ENCODE measurements around the gene CALML3.

CALML3 gene

DNA sequence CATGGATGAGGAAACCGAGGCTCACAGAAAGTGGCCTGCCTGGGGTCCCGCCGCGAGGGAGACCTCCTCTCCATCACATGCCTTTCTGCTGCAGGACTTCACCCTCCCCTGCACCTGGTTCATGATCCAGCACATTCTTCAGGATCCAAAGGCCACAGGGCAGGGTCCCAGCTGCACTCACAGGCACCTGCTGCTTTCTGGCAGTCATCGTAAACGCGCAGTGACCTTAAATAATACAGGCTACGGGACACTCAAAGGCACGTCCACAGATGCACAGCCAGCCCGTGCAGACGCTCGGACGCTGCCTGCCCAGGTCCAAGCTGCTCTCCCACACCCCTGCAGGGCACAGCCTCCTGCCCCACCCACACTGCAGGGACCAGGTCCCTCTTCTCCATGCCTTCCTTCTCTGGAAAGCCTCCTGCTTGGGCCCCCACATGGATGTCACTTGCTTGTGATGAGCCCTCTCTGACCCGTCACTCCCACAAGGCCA lies 49.9 kb downstream of the CALML3 start:
- H4K20me1 ChIP-seq (ENCODE audit: insufficient read depth, low read length): no peaks in the 10 kb centered on the region
- no peaks in the 10 kb centered on the region for H3K36me3 ChIP-seq (ENCODE audit: insufficient read depth, low read length)
- H3K4me1 ChIP-seq (ENCODE audit: insufficient read depth, low read length, severe bottlenecking): no peaks in the 10 kb centered on the region
- no peak overlapping the region for H2AFZ ChIP-seq (ENCODE audit: low read length)
- H3K9me3 ChIP-seq (ENCODE audit: low read length): no peaks in the 10 kb centered on the region
- H3K27ac ChIP-seq (ENCODE audit: low read depth, low read length, poor library complexity, severe bottlenecking): no peak overlapping the region
- H3K79me2 ChIP-seq (ENCODE audit: insufficient read depth, low read length): no peaks in the 10 kb centered on the region
- no peaks in the 10 kb centered on the region for H3F3A ChIP-seq (ENCODE audit: insufficient read depth, low read length)
- H3K27me3 ChIP-seq (ENCODE audit: insufficient read depth, low read length): peaks cover 6% of the 10 kb centered on the region; the same call in 1 of the 2 replicates
- no peak overlapping the region for H3K9ac ChIP-seq (ENCODE audit: low read length)
- H3K4me2 ChIP-seq (ENCODE audit: low read length): no peak overlapping the region
- H3K9me2 ChIP-seq (ENCODE audit: low read depth, low read length): no peaks in the 10 kb centered on the region
- TF ChIP-seq, protein P1, sequence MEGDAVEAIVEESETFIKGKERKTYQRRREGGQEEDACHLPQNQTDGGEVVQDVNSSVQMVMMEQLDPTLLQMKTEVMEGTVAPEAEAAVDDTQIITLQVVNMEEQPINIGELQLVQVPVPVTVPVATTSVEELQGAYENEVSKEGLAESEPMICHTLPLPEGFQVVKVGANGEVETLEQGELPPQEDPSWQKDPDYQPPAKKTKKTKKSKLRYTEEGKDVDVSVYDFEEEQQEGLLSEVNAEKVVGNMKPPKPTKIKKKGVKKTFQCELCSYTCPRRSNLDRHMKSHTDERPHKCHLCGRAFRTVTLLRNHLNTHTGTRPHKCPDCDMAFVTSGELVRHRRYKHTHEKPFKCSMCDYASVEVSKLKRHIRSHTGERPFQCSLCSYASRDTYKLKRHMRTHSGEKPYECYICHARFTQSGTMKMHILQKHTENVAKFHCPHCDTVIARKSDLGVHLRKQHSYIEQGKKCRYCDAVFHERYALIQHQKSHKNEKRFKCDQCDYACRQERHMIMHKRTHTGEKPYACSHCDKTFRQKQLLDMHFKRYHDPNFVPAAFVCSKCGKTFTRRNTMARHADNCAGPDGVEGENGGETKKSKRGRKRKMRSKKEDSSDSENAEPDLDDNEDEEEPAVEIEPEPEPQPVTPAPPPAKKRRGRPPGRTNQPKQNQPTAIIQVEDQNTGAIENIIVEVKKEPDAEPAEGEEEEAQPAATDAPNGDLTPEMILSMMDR (IDR thresholded peaks at IDR 0.05; ENCODE audit: low read length): no peak
- no peak for TF ChIP-seq EZH2 (IDR thresholded peaks at IDR 0.05; ENCODE audit: borderline replicate concordance, low read length)
- H3K4me3 ChIP-seq (ENCODE audit: low read depth, low read length, poor library complexity, severe bottlenecking): no peak overlapping the region

DNA sequence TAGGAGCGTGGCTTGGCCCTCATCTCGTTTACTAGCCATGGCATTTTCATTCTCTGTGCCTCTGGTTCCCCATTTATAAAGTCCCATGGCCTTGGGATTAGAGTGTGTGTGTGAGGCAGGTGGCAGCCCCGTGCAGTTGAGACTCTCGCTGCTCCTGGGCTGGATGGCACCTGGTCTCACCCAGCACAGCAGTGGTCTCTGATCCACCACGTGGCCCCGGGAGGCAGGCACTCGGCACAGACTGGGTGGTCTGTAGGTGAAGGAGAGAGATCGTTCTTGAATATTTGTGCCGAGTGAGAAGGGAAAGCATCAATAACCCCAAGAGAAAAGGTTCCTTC lies 50.4 kb downstream of the CALML3 start:
- H3K79me2 ChIP-seq (ENCODE audit: insufficient read depth, low read length): no peaks in the 10 kb centered on the region
- H3K4me1 ChIP-seq (ENCODE audit: insufficient read depth, low read length, severe bottlenecking): no peaks in the 10 kb centered on the region
- no peak overlapping the region for H3K27ac ChIP-seq (ENCODE audit: low read depth, low read length, poor library complexity, severe bottlenecking)
- H3K9me2 ChIP-seq (ENCODE audit: low read depth, low read length): no peaks in the 10 kb centered on the region
- H4K20me1 ChIP-seq (ENCODE audit: insufficient read depth, low read length): no peaks in the 10 kb centered on the region
- no peaks in the 10 kb centered on the region for H3F3A ChIP-seq (ENCODE audit: insufficient read depth, low read length)
- TF ChIP-seq, protein P1 (IDR thresholded peaks at IDR 0.05; ENCODE audit: low read length): no peak
- no peak for TF ChIP-seq EZH2 (IDR thresholded peaks at IDR 0.05; ENCODE audit: borderline replicate concordance, low read length)
- no peak overlapping the region for H2AFZ ChIP-seq (ENCODE audit: low read length)
- peaks cover 6% of the 10 kb centered on the region; the same call in 1 of the 2 replicates for H3K27me3 ChIP-seq (ENCODE audit: insufficient read depth, low read length)
- H3K9me3 ChIP-seq (ENCODE audit: low read length): no peaks in the 10 kb centered on the region
- no peak overlapping the region for H3K9ac ChIP-seq (ENCODE audit: low read length)
- no peaks in the 10 kb centered on the region for H3K36me3 ChIP-seq (ENCODE audit: insufficient read depth, low read length)
- no peak overlapping the region for H3K4me2 ChIP-seq (ENCODE audit: low read length)
- no peak overlapping the region for H3K4me3 ChIP-seq (ENCODE audit: low read depth, low read length, poor library complexity, severe bottlenecking)

DNA sequence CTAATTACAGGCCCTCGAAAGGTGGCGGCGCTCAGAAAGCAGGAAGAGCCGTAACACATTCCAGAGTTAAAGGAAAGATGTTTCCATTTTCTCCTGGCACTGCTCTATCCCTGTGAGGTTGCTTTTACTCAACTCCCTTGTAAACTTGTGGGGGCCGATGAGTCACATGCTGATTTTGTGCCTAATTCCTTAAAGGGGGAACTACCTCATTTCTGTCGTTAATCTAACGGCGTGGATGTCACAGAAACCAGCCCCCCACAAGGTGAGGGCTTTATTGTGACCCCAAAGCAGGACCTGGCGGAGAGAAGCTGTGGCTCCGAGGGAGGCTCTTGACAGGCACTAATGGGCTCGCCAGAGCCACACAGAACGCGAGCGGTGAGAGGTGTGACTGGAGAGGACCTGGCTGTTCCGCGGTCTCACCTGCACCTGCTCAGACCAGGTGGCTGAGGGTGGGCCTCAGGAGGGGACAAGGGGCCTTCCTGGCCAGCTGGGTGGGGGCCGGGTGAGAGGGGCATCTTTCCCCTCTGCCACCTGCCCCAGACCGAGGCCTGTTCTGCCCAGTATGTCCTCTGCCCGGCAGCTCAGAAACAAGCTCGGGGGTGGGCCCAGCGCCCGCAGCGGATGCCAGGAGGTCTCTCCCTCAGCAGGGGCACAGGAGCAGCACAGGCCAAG lies 50.9 kb downstream of the CALML3 start:
- Histone ChIP-seq H3K79me2 (ENCODE audit: insufficient read depth, low read length) (no peaks in the 10 kb centered on the region), H3K9ac (ENCODE audit: low read length) (no peak overlapping the region), H3K36me3 (ENCODE audit: insufficient read depth, low read length) (no peaks in the 10 kb centered on the region), H3K27me3 (ENCODE audit: insufficient read depth, low read length) (peaks cover 6% of the 10 kb centered on the region; the same call in 1 of the 2 replicates), H3K9me2 (ENCODE audit: low read depth, low read length) (no peaks in the 10 kb centered on the region), H3K27ac (ENCODE audit: low read depth, low read length, poor library complexity, severe bottlenecking) (no peak overlapping the region), H3K4me3 (ENCODE audit: low read depth, low read length, poor library complexity, severe bottlenecking) (no peak overlapping the region), H3K4me2 (ENCODE audit: low read length) (no peak overlapping the region), H3K4me1 (ENCODE audit: insufficient read depth, low read length, severe bottlenecking) (no peaks in the 10 kb centered on the region), H3F3A (ENCODE audit: insufficient read depth, low read length) (no peaks in the 10 kb centered on the region), H3K9me3 (ENCODE audit: low read length) (no peaks in the 10 kb centered on the region), H2AFZ (ENCODE audit: low read length) (no peak overlapping the region), H4K20me1 (ENCODE audit: insufficient read depth, low read length) (no peaks in the 10 kb centered on the region)
- TF ChIP-seq EZH2 (IDR thresholded peaks at IDR 0.05; ENCODE audit: borderline replicate concordance, low read length): no peak
- TF ChIP-seq, protein P1 (IDR thresholded peaks at IDR 0.05; ENCODE audit: low read length): no peak

All from OCI-LY1 (cell line).